D721Med (cell line): ENCODE results near the gene UNC5C.

Source experiments
- DNase-seq: peaks from one replicate; pipeline ENCODE4 v3.0.0; 2011; ENCODE audit warnings: low spot score; ENCODE audit not compliant: insufficient read length
- FAIRE-seq: peaks from 2 replicates; lab custom pipeline; 2011; peaks lifted over from hg19 to GRCh38; lab: Jason Lieb, UNC
- TF ChIP-seq, protein P1 (sequence below): IDR thresholded peaks from 2 replicates; pipeline ENCODE4 v1.5.1; 2012; ENCODE audit warnings: mild to moderate bottlenecking, control low read depth; ENCODE audit not compliant: insufficient read depth; ENCODE audit errors: missing control alignments

Gene UNC5C

GRCh38 chr4:95411371-95412088, 137.2 kb downstream of the UNC5C start:
- FAIRE-seq: no peak

DNA sequence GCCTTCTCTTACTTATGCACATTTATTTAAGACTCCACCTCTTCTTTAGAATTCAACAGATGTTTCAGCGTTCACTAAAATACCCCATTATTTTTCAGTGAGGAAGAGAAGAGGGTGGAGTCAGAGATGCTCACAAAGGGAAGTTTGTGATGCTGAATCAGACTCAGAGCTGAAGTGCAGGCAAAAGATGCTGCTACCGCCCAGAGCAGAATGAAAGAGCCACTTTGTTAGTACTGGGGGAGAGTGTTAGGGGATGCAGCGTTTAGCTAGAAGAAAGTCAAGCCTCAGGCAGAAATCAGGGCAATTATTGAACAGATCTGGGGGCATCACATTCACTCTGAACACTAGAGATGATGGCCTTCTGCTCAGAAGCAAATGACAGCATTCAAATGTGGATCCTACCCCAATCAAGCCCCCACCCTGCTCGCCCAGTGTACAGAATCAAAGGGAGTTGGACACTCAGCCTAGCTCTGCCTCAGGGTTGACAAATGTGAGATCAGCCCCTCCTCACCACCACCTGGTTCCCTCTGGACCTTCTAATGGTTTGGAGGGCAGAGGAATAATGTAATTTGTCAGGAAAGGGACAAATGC, 138.3 kb downstream of the UNC5C start:
- TF ChIP-seq, protein P1, sequence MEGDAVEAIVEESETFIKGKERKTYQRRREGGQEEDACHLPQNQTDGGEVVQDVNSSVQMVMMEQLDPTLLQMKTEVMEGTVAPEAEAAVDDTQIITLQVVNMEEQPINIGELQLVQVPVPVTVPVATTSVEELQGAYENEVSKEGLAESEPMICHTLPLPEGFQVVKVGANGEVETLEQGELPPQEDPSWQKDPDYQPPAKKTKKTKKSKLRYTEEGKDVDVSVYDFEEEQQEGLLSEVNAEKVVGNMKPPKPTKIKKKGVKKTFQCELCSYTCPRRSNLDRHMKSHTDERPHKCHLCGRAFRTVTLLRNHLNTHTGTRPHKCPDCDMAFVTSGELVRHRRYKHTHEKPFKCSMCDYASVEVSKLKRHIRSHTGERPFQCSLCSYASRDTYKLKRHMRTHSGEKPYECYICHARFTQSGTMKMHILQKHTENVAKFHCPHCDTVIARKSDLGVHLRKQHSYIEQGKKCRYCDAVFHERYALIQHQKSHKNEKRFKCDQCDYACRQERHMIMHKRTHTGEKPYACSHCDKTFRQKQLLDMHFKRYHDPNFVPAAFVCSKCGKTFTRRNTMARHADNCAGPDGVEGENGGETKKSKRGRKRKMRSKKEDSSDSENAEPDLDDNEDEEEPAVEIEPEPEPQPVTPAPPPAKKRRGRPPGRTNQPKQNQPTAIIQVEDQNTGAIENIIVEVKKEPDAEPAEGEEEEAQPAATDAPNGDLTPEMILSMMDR: no peak
- FAIRE-seq (no peak), DNase-seq (no peak)

More at GRCh38 chr4:95411371-95412088, 137.2 kb downstream of the UNC5C start:
- TF ChIP-seq, protein P1: no peak
- no peak for DNase-seq

- no peak for FAIRE-seq
- no peak for DNase-seq
- TF ChIP-seq, protein P1: no peak
Measured at GRCh38 chr4:95409750-95410149, 139.0 kb downstream of the UNC5C start.

- FAIRE-seq (no peak), DNase-seq (no peak)
- TF ChIP-seq, protein P1: no peak
Measured at GRCh38 chr4:95409127-95409526, 139.6 kb downstream of the UNC5C start.

DNA sequence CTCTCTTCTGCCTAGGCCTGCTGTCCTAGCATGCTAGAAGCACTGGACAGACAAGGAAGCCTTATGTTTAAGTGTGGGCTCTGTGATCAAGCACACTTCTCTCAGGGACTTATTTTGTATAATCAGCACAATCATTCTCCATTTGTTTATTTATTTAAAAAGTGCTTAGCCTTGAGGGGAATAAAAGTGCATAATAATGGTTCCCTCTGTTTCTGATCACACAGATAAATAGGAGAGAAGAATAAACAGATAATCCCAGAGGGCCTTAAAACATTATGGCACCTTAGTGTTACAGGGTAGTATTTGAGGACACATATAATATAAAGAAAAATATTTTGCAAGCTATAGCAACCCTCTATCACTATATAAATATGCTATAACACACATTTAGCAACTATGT, 146.5 kb downstream of the UNC5C start:
- no peak for DNase-seq
- TF ChIP-seq, protein P1: no peak
- FAIRE-seq: no peak

- peak; percentile 46 for FAIRE-seq
- no peak for DNase-seq
- TF ChIP-seq, protein P1: no peak
Measured at GRCh38 chr4:95398217-95398616, 150.6 kb downstream of the UNC5C start.

- TF ChIP-seq, protein P1: no peak
- DNase-seq: no peak
- no peak for FAIRE-seq
Measured at GRCh38 chr4:95394752-95395306, 153.9 kb downstream of the UNC5C start.
